ENCODE results near the gene MCAM.

The MCAM gene, protein sequence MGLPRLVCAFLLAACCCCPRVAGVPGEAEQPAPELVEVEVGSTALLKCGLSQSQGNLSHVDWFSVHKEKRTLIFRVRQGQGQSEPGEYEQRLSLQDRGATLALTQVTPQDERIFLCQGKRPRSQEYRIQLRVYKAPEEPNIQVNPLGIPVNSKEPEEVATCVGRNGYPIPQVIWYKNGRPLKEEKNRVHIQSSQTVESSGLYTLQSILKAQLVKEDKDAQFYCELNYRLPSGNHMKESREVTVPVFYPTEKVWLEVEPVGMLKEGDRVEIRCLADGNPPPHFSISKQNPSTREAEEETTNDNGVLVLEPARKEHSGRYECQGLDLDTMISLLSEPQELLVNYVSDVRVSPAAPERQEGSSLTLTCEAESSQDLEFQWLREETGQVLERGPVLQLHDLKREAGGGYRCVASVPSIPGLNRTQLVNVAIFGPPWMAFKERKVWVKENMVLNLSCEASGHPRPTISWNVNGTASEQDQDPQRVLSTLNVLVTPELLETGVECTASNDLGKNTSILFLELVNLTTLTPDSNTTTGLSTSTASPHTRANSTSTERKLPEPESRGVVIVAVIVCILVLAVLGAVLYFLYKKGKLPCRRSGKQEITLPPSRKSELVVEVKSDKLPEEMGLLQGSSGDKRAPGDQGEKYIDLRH

DNA sequence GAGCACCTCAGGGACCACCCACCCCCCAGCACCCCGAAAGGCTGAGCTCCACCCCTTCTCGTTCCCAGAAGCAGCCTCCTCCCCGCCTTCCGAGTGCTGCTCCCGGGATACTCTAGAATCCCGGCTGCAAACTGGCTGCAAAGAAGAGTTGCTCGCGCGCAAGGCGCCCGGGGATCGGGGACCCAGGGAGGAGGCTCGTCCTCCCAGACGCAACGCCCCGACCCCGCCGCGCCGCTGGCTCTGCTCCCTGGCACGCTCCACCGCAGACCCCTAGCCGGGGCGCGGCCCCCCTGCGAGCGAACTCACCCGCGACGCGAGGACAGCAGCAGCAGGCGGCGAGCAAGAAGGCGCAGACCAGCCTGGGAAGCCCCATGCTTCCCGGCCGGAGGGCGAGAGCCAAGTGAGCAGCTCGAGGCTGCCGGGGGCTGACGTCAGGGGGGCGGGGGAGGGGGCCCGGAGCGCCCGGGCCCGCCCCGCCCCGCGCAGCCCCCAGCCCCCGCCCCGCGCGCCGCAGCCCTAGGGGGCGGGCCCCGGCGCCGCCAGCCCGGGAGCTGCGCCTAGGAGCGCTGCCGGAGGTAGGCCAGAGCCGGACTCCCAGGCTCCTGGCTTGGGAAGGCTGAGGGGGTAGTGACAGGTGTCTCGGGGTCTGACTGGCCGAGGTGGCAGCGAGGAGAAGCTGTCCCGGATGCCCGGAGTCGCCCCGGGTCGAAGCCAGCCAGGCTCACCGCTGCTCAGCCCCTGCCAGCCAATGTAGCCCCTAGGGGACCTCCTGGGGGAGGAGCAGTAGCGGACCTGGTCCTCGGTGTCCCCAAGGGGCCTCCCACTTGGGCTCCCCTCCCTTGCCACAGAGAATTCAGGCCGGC is at the start of gene MCAM:
Gene MCAM (minus strand): TSS at position 402 of the 863 bp plus-strand sequence. CDS start 29 bp downstream, at position 373.
- Histone ChIP-seq H3K27ac (ENCODE audit: low read length) (no peak within 1 kb of the TSS), H3K36me3 (ENCODE audit: control insufficient read depth, insufficient read depth, low read length) (peaks cover 5% of the 10 kb centered on the region; the same call in 1 of the 2 replicates), H3K9me3 (ENCODE audit: control insufficient read depth, insufficient read depth, low read length) (no peaks in the 10 kb centered on the region), H3K4me3 (ENCODE audit: low read length) (peak within 1 kb of the TSS; percentile 53; the same call in 1 of the 2 replicates), H3K4me1 (ENCODE audit: control insufficient read depth, insufficient read depth, low read length) (peaks cover 24% of the 10 kb centered on the region), H3K27me3 (ENCODE audit: control insufficient read depth, insufficient read depth, low read length) (peaks cover 7% of the 10 kb centered on the region)
- DNase-seq (ENCODE audit: low read depth, low spot score), result no peak
- no CpG with 5 or more reads among the region's 74 CpGs for WGBS (ENCODE audit: insufficient coverage, insufficient read length)

DNA sequence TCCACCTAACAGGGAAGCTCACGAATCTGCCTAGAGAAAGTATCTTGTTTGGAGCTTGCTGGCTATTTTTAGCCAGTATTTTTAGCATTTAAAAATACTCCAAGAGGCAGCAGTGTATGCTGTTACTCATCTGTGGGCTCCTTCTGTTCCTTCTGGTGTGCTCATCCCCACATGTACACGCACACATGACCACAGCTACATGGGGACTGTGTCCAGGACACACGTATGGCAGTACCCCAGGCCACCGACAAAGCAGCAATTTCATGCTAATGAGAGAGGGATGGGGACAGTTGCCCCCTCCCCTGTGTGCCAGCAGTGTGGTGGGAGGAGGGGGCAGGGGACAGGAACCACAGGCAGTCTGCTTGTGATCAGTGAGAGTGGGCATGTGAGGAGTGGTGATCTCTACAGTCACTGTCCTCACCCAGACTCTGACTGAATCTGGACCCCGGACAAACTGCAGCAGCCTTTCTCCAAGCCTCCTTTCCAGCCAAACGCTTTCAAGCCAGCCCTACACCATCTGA is 48.2 kb upstream of the MCAM start:
- peaks cover 14% of the 10 kb centered on the region; the same call in 1 of the 2 replicates for H3K27me3 ChIP-seq (ENCODE audit: control insufficient read depth, insufficient read depth, low read length)
- no peak for DNase-seq (ENCODE audit: low read depth, low spot score)
- H3K36me3 ChIP-seq (ENCODE audit: control insufficient read depth, insufficient read depth, low read length), result no peaks in the 10 kb centered on the region
- no peaks in the 10 kb centered on the region for H3K9me3 ChIP-seq (ENCODE audit: control insufficient read depth, insufficient read depth, low read length)
- no CpG with 5 or more reads among the region's 6 CpGs for WGBS (ENCODE audit: insufficient coverage, insufficient read length)
- H3K4me1 ChIP-seq (ENCODE audit: control insufficient read depth, insufficient read depth, low read length), result peaks cover 9% of the 10 kb centered on the region
- no peak overlapping the region for H3K27ac ChIP-seq (ENCODE audit: low read length)
- no peak overlapping the region for H3K4me3 ChIP-seq (ENCODE audit: low read length)

DNA sequence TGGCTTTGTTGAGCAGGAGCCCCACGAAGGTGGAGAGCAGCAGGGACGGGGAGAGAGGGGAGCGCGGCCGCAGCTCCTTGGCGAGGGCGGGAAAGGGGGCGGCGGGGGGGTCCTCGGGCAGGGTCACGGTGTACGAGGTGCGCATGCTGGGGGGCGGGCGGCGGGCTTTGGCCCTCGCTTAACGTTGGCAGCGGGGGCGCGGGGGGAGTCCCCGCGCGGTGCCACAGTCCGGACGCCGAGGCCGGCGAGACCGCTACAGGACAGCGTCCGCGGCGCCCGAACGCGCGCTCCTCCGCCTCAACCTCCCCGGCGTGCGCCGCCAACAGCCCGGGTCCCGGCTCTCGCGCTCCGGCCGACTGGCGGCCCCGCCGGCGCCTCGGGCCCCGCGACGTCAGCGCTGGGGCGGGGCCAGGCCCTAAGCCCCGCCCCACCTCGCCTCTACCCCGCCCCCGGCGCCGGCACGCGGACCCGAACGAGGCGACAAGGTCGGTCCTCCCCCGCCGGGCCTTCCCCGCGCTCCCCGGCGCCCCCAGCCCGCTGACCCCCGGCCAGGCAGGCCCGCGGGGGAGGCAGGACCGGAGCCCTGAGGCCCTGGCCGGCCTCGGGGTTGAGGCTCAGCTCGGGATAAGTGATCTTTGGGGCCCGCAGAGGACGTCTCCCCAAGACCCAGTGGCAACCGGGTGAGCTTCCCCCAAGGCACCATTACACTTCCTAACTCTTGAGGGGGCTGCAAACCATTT is 47.1 kb upstream of the MCAM start:
- Histone ChIP-seq H3K4me3 (ENCODE audit: low read length) (peak overlapping the region; percentile 50; the same call in 1 of the 2 replicates), H3K27ac (ENCODE audit: low read length) (no peak overlapping the region)

DNA sequence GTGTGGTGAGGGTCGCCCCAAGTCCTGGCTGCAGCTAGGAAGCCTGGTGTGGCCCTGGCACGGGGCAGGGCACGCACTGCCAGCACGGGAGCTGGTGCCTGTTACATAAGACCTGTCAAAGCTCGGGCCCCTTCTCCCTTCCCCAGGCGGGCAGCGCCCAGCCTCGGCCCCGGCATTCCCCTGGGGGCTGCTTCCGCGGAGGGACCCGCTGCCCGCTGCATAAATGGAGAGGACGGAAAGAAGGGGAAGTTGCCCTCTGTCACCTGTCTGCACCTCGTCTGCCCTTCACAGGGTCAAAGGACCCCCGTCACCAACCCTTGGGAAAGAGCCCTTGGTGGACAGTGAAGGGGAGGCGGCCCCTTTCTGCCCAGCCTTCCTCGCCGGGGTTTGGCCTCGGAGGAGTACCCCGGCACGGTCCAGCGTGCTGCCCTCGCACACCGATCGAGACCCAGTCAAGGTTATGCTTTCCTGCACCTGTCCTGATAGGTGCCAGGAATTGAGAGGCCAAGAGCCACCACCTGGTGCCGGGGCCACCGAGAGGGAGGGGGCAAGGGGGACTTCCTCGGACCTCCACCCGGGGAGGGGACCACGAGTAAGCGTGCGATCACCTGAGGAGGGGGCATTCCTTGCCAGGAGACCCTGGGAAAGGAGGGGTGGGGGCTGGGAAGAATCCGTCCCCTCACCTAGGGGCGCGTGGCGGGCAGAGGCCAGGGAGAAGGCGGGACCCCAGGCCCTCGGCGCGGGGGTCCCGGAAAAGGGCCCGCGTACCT is 46.3 kb upstream of the MCAM start:
- no peak for DNase-seq (ENCODE audit: low read depth, low spot score)
- H3K9me3 ChIP-seq (ENCODE audit: control insufficient read depth, insufficient read depth, low read length), result no peaks in the 10 kb centered on the region
- WGBS (ENCODE audit: insufficient coverage, insufficient read length), result no CpG with 5 or more reads among the region's 44 CpGs
- H3K4me1 ChIP-seq (ENCODE audit: control insufficient read depth, insufficient read depth, low read length), result peaks cover 9% of the 10 kb centered on the region
- peaks cover 14% of the 10 kb centered on the region; the same call in 1 of the 2 replicates for H3K27me3 ChIP-seq (ENCODE audit: control insufficient read depth, insufficient read depth, low read length)
- H3K27ac ChIP-seq (ENCODE audit: low read length), result no peak overlapping the region
- H3K4me3 ChIP-seq (ENCODE audit: low read length), result peak overlapping the region; percentile 50; the same call in 1 of the 2 replicates
- H3K36me3 ChIP-seq (ENCODE audit: control insufficient read depth, insufficient read depth, low read length), result no peaks in the 10 kb centered on the region

More for the DNA sequence above, 47.1 kb upstream of the MCAM start:
- no peak for DNase-seq (ENCODE audit: low read depth, low spot score)
- H3K9me3 ChIP-seq (ENCODE audit: control insufficient read depth, insufficient read depth, low read length), result no peaks in the 10 kb centered on the region
- H3K36me3 ChIP-seq (ENCODE audit: control insufficient read depth, insufficient read depth, low read length), result no peaks in the 10 kb centered on the region
- no CpG with 5 or more reads among the region's 88 CpGs for WGBS (ENCODE audit: insufficient coverage, insufficient read length)
- H3K27me3 ChIP-seq (ENCODE audit: control insufficient read depth, insufficient read depth, low read length), result peaks cover 14% of the 10 kb centered on the region; the same call in 1 of the 2 replicates
- peaks cover 9% of the 10 kb centered on the region for H3K4me1 ChIP-seq (ENCODE audit: control insufficient read depth, insufficient read depth, low read length)

DNA sequence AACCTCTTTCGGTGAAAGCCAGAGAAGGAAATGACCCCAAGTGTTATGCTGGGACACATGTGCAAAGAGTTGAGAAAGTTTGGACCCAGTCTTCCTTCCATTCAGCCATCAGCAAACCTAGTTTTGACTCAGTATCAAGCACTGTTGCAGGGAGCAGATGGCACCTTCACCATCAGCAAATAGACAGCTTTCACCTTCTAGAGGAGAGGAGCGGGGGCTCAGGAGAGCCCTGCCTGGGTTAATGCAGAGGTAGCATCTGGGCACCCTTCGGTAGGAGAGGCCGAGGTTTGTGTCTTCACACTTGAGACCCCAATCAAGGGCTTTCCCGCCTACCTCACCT is 45.8 kb upstream of the MCAM start:
- DNase-seq (ENCODE audit: low read depth, low spot score), result no peak
- no peak overlapping the region for H3K4me3 ChIP-seq (ENCODE audit: low read length)
- peaks cover 14% of the 10 kb centered on the region; the same call in 1 of the 2 replicates for H3K27me3 ChIP-seq (ENCODE audit: control insufficient read depth, insufficient read depth, low read length)
- H3K4me1 ChIP-seq (ENCODE audit: control insufficient read depth, insufficient read depth, low read length), result peaks cover 9% of the 10 kb centered on the region
- no CpG with 5 or more reads among the region's 5 CpGs for WGBS (ENCODE audit: insufficient coverage, insufficient read length)
- H3K36me3 ChIP-seq (ENCODE audit: control insufficient read depth, insufficient read depth, low read length), result no peaks in the 10 kb centered on the region
- no peaks in the 10 kb centered on the region for H3K9me3 ChIP-seq (ENCODE audit: control insufficient read depth, insufficient read depth, low read length)
- no peak overlapping the region for H3K27ac ChIP-seq (ENCODE audit: low read length)

DNA sequence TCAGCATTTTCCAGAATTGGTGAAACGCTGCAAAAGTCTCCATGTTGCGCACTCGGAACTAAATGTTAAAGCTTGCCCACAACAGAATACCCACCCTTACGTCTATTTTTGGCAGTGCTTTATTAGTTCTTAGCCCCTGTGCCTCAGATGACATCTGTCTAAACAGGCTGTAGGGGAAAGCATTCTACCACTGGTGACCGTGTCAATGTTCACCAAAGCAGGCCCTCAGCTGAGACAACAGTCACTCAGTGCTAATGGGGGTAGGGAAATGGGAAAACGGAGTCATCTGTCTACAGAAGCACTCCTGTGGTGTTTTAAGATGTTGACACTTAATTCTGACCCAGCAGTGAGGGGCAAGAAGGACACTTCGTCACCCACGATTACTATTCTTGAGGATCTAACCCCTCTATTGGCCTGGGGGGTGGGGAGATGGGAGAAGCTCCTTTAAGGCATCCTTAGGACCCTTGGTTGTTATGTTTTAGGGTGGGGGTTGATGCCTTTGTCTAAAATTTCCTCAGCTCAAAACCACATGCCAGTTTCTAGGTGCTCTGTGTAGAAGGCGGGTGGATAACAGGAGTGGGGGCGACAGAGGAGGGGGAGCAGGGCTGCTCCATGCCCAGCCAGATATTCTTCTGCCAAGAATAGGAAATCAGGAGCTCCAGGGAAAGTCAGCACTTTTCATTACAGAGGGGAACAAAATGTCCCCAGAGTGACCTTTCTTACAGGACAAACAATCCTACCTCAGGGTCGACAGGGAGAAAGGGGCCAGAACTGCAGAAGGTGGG is 45.2 kb upstream of the MCAM start:
- Histone ChIP-seq H3K27ac (ENCODE audit: low read length) (no peak overlapping the region), H3K36me3 (ENCODE audit: control insufficient read depth, insufficient read depth, low read length) (no peaks in the 10 kb centered on the region), H3K27me3 (ENCODE audit: control insufficient read depth, insufficient read depth, low read length) (peaks cover 14% of the 10 kb centered on the region; the same call in 1 of the 2 replicates), H3K4me1 (ENCODE audit: control insufficient read depth, insufficient read depth, low read length) (peaks cover 9% of the 10 kb centered on the region), H3K4me3 (ENCODE audit: low read length) (no peak overlapping the region), H3K9me3 (ENCODE audit: control insufficient read depth, insufficient read depth, low read length) (no peaks in the 10 kb centered on the region)
- no peak for DNase-seq (ENCODE audit: low read depth, low spot score)
- no CpG with 5 or more reads among the region's 11 CpGs for WGBS (ENCODE audit: insufficient coverage, insufficient read length)

DNA sequence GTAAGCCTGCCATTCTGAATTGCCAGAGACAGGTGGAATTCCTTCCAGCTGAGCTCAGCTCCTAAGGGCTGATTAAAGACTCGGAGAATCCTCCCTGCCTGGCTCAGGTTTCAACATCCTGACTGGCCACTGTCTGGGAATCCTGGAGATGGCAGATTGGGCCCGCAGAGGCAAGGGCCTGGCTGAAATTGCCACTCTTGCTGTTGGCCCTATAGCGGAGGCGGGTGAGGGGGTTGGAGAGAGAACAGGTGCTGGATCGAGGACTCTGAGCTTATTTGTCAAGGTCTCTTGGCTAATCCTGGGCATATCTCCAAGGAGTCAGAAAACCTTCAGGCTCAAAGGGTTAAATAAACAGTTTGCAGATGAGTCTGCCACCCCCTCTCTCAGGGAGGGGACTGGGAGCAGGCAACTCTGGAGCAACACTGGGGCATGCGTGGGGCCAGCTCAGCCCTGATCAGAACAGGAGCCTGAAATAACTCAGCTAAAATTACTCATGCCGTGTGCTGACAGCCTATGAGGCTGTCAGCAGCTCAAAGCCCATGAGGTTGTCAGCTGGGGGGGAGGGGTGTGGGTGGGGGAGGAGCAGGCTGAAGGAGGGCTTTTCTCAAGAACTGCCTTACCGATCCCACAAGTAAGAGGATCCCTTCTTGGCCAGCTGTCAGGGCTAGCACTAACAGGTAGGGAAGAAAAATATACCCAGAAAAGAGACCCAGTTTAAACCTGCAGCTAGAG is 44.3 kb upstream of the MCAM start:
- Histone ChIP-seq H3K4me3 (ENCODE audit: low read length) (no peak overlapping the region), H3K27me3 (ENCODE audit: control insufficient read depth, insufficient read depth, low read length) (peaks cover 14% of the 10 kb centered on the region; the same call in 1 of the 2 replicates), H3K4me1 (ENCODE audit: control insufficient read depth, insufficient read depth, low read length) (peaks cover 9% of the 10 kb centered on the region), H3K9me3 (ENCODE audit: control insufficient read depth, insufficient read depth, low read length) (no peaks in the 10 kb centered on the region), H3K27ac (ENCODE audit: low read length) (no peak overlapping the region), H3K36me3 (ENCODE audit: control insufficient read depth, insufficient read depth, low read length) (no peaks in the 10 kb centered on the region)
- DNase-seq (ENCODE audit: low read depth, low spot score), result no peak
- WGBS (ENCODE audit: insufficient coverage, insufficient read length), result no CpG with 5 or more reads among the region's 8 CpGs

DNA sequence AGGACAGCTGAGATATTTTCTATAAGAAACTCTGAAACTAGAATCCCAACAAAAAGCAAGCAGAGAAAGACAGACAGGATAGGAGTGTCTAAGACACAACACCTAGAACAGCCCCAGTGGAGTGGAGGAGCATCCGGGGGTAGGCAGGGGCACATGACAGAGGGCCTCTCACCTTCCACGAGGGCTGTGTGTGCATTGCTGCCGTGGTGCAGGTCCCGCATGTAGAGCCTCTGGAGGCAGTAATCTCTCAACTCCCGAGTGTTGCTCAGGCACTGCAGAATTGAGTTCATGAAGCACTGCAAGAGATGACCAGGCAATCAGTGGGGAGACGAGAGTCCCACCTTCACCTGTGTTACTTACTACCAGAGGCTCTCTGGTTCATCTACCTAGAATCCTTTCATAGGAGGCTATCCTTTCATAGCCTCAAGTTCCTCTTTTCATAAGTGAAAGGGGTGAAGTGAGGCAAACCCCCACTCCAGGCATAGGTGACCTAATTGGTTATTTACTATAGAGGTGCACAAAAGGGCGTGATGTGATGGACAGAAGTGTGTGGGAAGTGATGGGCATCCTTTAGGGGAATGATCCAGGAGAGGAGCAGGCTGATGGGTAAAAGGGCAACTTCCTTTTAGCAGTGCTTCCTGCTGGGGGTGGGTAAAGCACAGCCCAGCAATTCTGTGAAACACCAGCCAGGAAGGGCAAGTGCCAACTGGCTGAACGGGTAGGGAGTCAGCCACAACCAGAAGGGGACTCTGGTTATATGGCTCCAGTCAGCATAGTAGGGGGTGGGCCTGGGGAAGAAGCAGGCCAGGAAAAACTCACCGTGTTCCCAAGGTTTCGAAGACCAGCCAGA is 42.7 kb upstream of the MCAM start:
- Histone ChIP-seq H3K27me3 (ENCODE audit: control insufficient read depth, insufficient read depth, low read length) (peaks cover 11% of the 10 kb centered on the region; the same call in 1 of the 2 replicates), H3K9me3 (ENCODE audit: control insufficient read depth, insufficient read depth, low read length) (no peaks in the 10 kb centered on the region), H3K36me3 (ENCODE audit: control insufficient read depth, insufficient read depth, low read length) (no peaks in the 10 kb centered on the region), H3K4me1 (ENCODE audit: control insufficient read depth, insufficient read depth, low read length) (peaks cover 8% of the 10 kb centered on the region), H3K27ac (ENCODE audit: low read length) (no peak overlapping the region), H3K4me3 (ENCODE audit: low read length) (no peak overlapping the region)
- no peak for DNase-seq (ENCODE audit: low read depth, low spot score)
- WGBS (ENCODE audit: insufficient coverage, insufficient read length), result no CpG with 5 or more reads among the region's 10 CpGs

Data from iPS DF 6.9 (cell line).